Testis (tissue), 2 donors: Measurements from ENCODE around the gene SLC6A12.

ENCODE experiments used
- CTCF ChIP-seq, 3 experiments: fragments of 450-650 bp in 2 of 3; fragments of 200-600 bp in 1 of 3; sonication (generic) in 1 of 3; IDR thresholded peaks; one replicate each; pipeline ENCODE4 v1.5.1; 2016 to 2019; ENCODE audit warnings: antibody characterized with exemption in 3 of 3, mild to moderate bottlenecking in 2 of 3, moderate library complexity in 1 of 3
- POLR2A ChIP-seq: fragments of 450-650 bp; IDR thresholded peaks from one replicate; pipeline ENCODE4 v1.6.1; 2017; ENCODE audit warnings: antibody characterized with exemption, mild to moderate bottlenecking, moderate library complexity

GRCh38 chr12:236445-236844 lies 22.5 kb upstream of the SLC6A12 start:
- TF ChIP-seq POLR2A (no peak), CTCF (IDR thresholded peaks at IDR 0.05) (no peak)
